Lower lobe of right lung (tissue), 2 donors: ENCODE measurements around the gene SLAMF8. TPM values are rescaled to one million over a fixed set of nuclear protein-coding genes. Genes with fewer than 3 reads are reported as not detected.

ENCODE experiments used
- ATAC-seq, 2 donors: fragments of 200-7000 bp; cut with Tn5 transposase; one replicate each; pipeline ENCODE4 v1.9.1; 2020 to 2022; ENCODE audit warnings: mild to moderate bottlenecking in 2 of 2, moderate library complexity in 2 of 2
- DNase-seq: peaks from one replicate; pipeline ENCODE4 v3.0.0-alpha.2; 2020
- H3K27ac ChIP-seq: fragments of 200-600 bp; one replicate; pipeline ENCODE4 v1.8.0; 2022
- H3K27me3 ChIP-seq: fragments of 200-600 bp; one replicate; pipeline ENCODE4 v1.8.0; 2022; ENCODE audit warnings: low read depth
- H3K36me3 ChIP-seq: fragments of 200-600 bp; one replicate; pipeline ENCODE4 v1.8.0; 2022; ENCODE audit warnings: mild to moderate bottlenecking
- H3K4me1 ChIP-seq: fragments of 200-600 bp; one replicate; pipeline ENCODE4 v1.8.0; 2022
- H3K4me3 ChIP-seq: fragments of 200-600 bp; one replicate; pipeline ENCODE4 v1.8.0; 2022; ENCODE audit warnings: mild to moderate bottlenecking
- H3K9me3 ChIP-seq: fragments of 200-600 bp; one replicate; pipeline ENCODE4 v1.8.0; 2022
- intact Hi-C: fragments of 100-400 bp; cut with DNase I; formaldehyde crosslinking; loops from one replicate; pipeline ENCODE4 v1.11.0; 2022
- total RNA-seq: library from RNA; stranded (reverse); fragmentation: NEBNext Ultra II Directional; extraction: Animal tissue kit (Norgen Biotek cat#: 25700); gene quantifications from one replicate; pipeline ENCODE4 v1.2.1, GENCODE V29; 2021
- TF ChIP-seq, protein P1 (sequence below): fragments of 200-600 bp; IDR thresholded peaks from one replicate; pipeline ENCODE4 v1.8.0; 2022; ENCODE audit warnings: antibody characterized with exemption, mild to moderate bottlenecking
- donor health status: DM: no; HTN: yes; CAD: no; lungs with severe emphysema.

Gene SLAMF8
- total RNA-seq, 1 donor from 2014 or later, result 51.2 TPM

DNA sequence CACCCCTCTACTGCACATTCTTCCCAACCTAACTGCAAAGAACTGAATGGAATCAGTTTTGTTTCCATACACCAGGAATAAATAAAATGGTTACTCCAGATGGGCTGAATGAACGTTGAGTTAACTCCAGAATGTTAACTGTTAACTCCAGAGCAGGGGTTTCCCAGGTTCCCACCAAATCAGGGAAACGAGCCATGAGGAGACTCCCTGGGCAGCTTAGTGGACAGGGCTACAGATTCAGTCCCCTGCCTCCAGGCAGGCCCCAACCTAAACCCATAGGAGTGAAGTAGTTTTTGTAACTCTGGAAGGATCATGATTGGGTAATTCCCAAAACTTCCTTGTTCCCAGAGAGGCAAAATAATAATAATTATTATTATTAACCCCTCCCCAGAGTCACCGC, 21.7 kb downstream of the SLAMF8 start:
- H3K4me1 ChIP-seq, result peaks cover 10% of the 10 kb centered on the region
- H3K4me3 ChIP-seq, result no peak overlapping the region
- intact Hi-C loops, result no loop called here
- no peak for ATAC-seq
- no peak for DNase-seq
- no peak overlapping the region for H3K27ac ChIP-seq
- TF ChIP-seq, protein P1, sequence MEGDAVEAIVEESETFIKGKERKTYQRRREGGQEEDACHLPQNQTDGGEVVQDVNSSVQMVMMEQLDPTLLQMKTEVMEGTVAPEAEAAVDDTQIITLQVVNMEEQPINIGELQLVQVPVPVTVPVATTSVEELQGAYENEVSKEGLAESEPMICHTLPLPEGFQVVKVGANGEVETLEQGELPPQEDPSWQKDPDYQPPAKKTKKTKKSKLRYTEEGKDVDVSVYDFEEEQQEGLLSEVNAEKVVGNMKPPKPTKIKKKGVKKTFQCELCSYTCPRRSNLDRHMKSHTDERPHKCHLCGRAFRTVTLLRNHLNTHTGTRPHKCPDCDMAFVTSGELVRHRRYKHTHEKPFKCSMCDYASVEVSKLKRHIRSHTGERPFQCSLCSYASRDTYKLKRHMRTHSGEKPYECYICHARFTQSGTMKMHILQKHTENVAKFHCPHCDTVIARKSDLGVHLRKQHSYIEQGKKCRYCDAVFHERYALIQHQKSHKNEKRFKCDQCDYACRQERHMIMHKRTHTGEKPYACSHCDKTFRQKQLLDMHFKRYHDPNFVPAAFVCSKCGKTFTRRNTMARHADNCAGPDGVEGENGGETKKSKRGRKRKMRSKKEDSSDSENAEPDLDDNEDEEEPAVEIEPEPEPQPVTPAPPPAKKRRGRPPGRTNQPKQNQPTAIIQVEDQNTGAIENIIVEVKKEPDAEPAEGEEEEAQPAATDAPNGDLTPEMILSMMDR, result no peak
- H3K9me3 ChIP-seq, result no peaks in the 10 kb centered on the region
- no peaks in the 10 kb centered on the region for H3K27me3 ChIP-seq
- H3K36me3 ChIP-seq, result no peaks in the 10 kb centered on the region

DNA sequence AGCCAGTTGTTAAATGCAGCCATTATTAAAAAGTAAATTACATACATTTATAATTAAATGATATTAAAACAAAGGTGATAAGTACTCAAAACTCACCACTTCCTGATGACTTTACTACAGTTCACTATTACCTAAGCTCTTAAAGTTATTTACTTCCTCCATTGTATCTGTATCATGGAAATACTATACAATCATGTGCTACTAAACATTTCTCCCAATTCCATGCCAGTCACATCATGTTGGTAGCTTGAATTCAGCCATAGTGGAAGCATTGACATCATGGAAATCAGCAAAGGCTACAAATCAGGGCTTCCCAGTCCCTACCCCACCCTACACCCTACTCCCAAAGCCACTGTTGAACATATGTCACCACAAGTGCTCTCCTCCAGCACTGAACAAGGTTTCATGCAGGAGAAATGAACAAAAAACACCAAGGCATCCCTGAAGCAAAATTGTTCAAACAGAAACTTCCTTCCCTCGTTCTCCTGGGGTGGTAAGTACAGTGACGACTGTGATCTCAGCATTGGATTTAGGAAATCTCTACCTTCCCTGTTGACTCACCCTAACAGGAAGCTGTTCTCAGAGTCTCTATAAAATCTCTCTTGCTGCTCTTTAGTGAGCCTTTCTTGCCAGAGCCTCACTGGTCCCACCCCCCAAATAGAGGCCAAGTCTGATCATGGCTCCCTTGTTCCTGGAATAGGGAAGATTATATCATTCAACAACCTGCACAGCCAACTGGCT, 23.1 kb downstream of the SLAMF8 start:
- DNase-seq (no peak), ATAC-seq (no peak)
- intact Hi-C loops, result no loop called here
- Histone ChIP-seq H3K36me3 (no peaks in the 10 kb centered on the region), H3K27ac (no peak overlapping the region), H3K27me3 (no peaks in the 10 kb centered on the region), H3K9me3 (no peaks in the 10 kb centered on the region), H3K4me3 (no peak overlapping the region), H3K4me1 (peaks cover 20% of the 10 kb centered on the region)
- TF ChIP-seq, protein P1, result no peak

DNA sequence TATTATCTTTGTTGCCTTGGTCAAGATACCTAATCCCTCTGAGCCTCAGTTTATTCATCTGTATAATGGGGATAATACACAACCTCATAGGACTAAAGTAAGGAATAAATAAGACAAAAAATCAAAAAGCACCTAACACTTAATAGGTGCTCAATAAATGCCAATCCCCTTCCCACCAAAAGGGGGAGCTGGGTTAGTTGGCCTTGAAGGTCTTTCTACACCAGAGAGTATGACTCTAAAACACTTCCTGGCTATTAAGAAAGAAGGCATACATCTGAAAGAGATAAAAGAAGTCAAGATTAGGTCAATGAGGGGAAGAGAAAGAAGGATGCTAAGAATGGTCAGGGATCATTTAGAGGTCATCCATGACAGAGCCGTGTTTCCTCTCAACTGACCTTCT, 24.7 kb downstream of the SLAMF8 start:
- TF ChIP-seq, protein P1, result no peak
- no peak for ATAC-seq
- Histone ChIP-seq H3K4me1 (peaks cover 26% of the 10 kb centered on the region), H3K4me3 (no peak overlapping the region), H3K27me3 (no peaks in the 10 kb centered on the region), H3K27ac (no peak overlapping the region), H3K9me3 (no peaks in the 10 kb centered on the region), H3K36me3 (no peaks in the 10 kb centered on the region)
- no peak for DNase-seq
- intact Hi-C loops, result no loop called here

DNA sequence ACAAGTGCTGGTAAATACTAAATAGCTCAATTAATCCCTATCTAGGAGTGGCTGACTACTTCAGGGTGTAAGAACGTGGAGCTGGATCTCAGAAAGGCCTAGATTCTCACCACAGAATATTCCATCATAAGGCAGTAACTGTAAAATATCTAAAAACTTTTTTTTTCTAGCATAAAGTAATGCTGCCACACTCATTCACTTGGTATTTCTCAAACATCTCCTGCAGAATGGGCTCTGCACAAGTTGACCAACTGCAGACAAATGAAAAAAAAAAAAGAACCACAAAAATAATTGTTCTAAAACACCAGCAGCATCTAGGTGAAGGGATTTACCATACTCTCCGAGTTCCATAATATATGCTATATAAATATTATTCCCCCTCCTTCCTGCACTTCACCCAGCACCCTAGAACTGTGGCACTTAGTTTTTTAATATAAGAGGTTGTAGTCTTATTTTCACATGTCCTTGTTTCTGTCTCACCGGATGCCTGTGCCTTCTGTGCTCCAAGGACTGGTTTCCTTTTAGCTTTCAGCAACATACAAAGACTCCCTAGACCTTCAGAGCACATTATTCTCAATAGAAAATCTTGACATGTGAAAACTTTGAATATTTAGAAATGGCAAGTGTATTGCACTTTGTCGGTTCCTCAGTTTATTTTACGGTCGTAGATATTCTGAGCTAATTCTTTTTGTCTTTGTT, 26.9 kb downstream of the SLAMF8 start:
- Histone ChIP-seq H3K4me3 (peak overlapping the region; percentile 77), H3K36me3 (no peaks in the 10 kb centered on the region), H3K4me1 (peaks cover 26% of the 10 kb centered on the region), H3K27me3 (no peaks in the 10 kb centered on the region), H3K27ac (peak overlapping the region; percentile 97), H3K9me3 (no peaks in the 10 kb centered on the region)
- TF ChIP-seq, protein P1, result no peak
- no peak for ATAC-seq
- intact Hi-C loops, result no loop called here
- no peak for DNase-seq

DNA sequence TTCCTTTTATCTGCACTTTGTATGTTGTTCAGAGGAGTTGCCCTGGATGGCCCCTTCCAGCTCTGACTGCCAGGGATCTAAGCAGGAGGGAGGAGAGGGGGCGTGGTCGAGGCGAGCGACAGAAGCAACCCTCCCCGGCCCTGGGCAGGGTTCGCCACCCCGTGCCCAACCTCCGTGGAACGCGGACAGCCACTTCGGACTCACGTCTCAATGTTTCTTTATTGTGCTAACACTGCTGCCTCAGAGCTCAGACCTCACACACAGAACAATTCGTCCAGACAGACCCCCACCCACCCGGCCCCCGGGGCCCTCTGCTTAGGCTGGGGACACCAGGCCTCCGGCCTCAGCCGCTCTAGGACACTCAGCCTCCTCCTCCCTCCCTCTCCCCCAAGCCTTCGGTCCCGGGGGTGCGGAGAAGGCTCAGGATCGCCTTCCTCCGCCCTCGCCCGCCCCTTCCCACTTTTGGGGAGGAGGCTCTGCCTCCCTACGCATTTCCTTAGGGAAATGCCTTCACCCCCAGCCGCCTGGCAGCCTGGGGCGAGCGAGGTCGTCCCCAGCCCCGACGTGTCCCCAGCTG, 27.5 kb downstream of the SLAMF8 start:
- ATAC-seq (peak; percentile 84 to 91), DNase-seq (peak; percentile 89)
- TF ChIP-seq, protein P1, result no peak
- peak overlapping the region; percentile 97 for H3K27ac ChIP-seq
- no peaks in the 10 kb centered on the region for H3K27me3 ChIP-seq
- intact Hi-C loops, result no loop called here
- H3K9me3 ChIP-seq, result no peaks in the 10 kb centered on the region
- H3K4me1 ChIP-seq, result peaks cover 26% of the 10 kb centered on the region
- H3K36me3 ChIP-seq, result no peaks in the 10 kb centered on the region
- H3K4me3 ChIP-seq, result peak overlapping the region; percentile 77
